Stimulated activated CD8-positive, alpha-beta memory T cell treated with anti-CD3 and anti-CD28 coated beads, Interleukin-15, amount 100 ng/mL, for 4 hours (primary cell): ENCODE measurements around the gene MYO9A.
"Not testable (repeated sequence)": the region's sequence is repeated elsewhere in the genome, so short reads cannot be mapped to it uniquely, and the experiment has no call there.

Source experiments
- DNase-seq, 2 donors: peaks; one replicate each; pipeline ENCODE4 v3.0.0-alpha.2; 2020; ENCODE audit warnings: low read depth in 2 of 2

Gene MYO9A

GRCh38 chr15:72086920-72087648 is 30.9 kb downstream of the MYO9A start:
- no peak for DNase-seq

GRCh38 chr15:72086010-72086697 is 31.8 kb downstream of the MYO9A start:
- DNase-seq = no peak

GRCh38 chr15:72082176-72082575 is 35.8 kb downstream of the MYO9A start:
- no peak for DNase-seq

- no peak for DNase-seq
Measured at GRCh38 chr15:72078887-72079286, 39.1 kb downstream of the MYO9A start.

GRCh38 chr15:72077950-72078349 is 40.0 kb downstream of the MYO9A start:
- DNase-seq = no peak

GRCh38 chr15:72074335-72075060 is 43.5 kb downstream of the MYO9A start:
- no peak for DNase-seq

GRCh38 chr15:72071448-72071825 is 46.5 kb downstream of the MYO9A start:
- DNase-seq = not testable (repeated sequence)

- no peak for DNase-seq
Measured at GRCh38 chr15:72070817-72071447, 47.0 kb downstream of the MYO9A start.

GRCh38 chr15:72068856-72069255 is 49.1 kb downstream of the MYO9A start:
- no peak for DNase-seq

- DNase-seq = no peak
Measured at GRCh38 chr15:72065801-72066200, 52.1 kb downstream of the MYO9A start.

GRCh38 chr15:72063186-72063585 is 54.8 kb downstream of the MYO9A start:
- no peak for DNase-seq

- no peak for DNase-seq
Measured at GRCh38 chr15:72062319-72062718, 55.6 kb downstream of the MYO9A start.

GRCh38 chr15:72060687-72061250 is 57.2 kb downstream of the MYO9A start:
- DNase-seq = no peak

- DNase-seq = no peak
Measured at GRCh38 chr15:72058585-72058984, 59.4 kb downstream of the MYO9A start.

GRCh38 chr15:72057548-72058091 is 60.3 kb downstream of the MYO9A start:
- no peak for DNase-seq

- DNase-seq = not testable (repeated sequence)
Measured at GRCh38 chr15:72056217-72056616, 61.7 kb downstream of the MYO9A start.

GRCh38 chr15:72053297-72053696 is 64.7 kb downstream of the MYO9A start:
- DNase-seq = not testable (repeated sequence)

- DNase-seq = no peak
Measured at GRCh38 chr15:72050700-72051099, 67.2 kb downstream of the MYO9A start.

GRCh38 chr15:72047020-72047419 is 70.9 kb downstream of the MYO9A start:
- DNase-seq = no peak

GRCh38 chr15:72044956-72045355 is 73.0 kb downstream of the MYO9A start:
- DNase-seq = no peak

- no peak for DNase-seq
Measured at GRCh38 chr15:72042865-72043264, 75.1 kb downstream of the MYO9A start.

- no peak for DNase-seq
Measured at GRCh38 chr15:72042054-72042453, 75.9 kb downstream of the MYO9A start.
